Pancreas (tissue), 10 donors: ENCODE measurements around the gene DMD. TPM values are rescaled to one million over a fixed set of nuclear protein-coding genes. Genes with fewer than 3 reads are reported as not detected.

Experiments used
- ATAC-seq, 4 donors: fragments of 200-7000 bp; cut with Tn5 transposase; one replicate each; pipeline versions ENCODE4 v1.8.0 to v1.9.1; 2020; ENCODE audit warnings: mild to moderate bottlenecking in 4 of 4, moderate library complexity in 4 of 4
- DNase-seq, 6 donors: peaks; one replicate each; pipeline ENCODE4 v3.0.0-alpha.2; 2020
- FAIRE-seq: peaks from 2 replicates; lab custom pipeline; 2012; peaks lifted over from hg19 to GRCh38; lab: Jason Lieb, UNC
- H3K27ac ChIP-seq, 4 donors: fragments of 200-600 bp; sonication (generic); 1 replicate in 3 of 4; 2 replicates in 1 of 4; pipeline versions ENCODE4 v1.5.0 to v1.8.0; 2020
- H3K27me3 ChIP-seq, 4 donors: fragments of 200-600 bp; one replicate each; pipeline ENCODE4 v1.8.0; 2021
- H3K36me3 ChIP-seq, 3 donors: fragments of 200-600 bp; sonication (generic) in 1 of 3; one replicate each; pipeline versions ENCODE4 v1.5.0 to v1.8.0; 2020 to 2021
- H3K4me1 ChIP-seq, 3 donors: fragments of 200-600 bp; one replicate each; pipeline ENCODE4 v1.8.0; 2021
- H3K4me3 ChIP-seq, 4 donors: fragments of 200-600 bp; sonication (generic) in 2 of 4; one replicate each; pipeline versions ENCODE4 v1.5.0 to v1.8.0; 2020 to 2021
- H3K9me3 ChIP-seq, 4 donors: fragments of 200-600 bp; one replicate each; pipeline ENCODE4 v1.8.0; 2021
- WGBS, 2 donors: extraction: QIAGEN DNeasy Blood & Tissue Kit; methylation state at CpG; one replicate each; pipeline ENCODE4 v1.1.7; 2013; 5-methylcytosine and 5-hydroxymethylcytosine counted together
- intact Hi-C, 3 donors: fragments of 100-400 bp; cut with DNase I; formaldehyde crosslinking; loops; one replicate each; pipeline versions ENCODE4 v1.11.1 to v1.14.2; 2022
- polyA plus RNA-seq, 2 donors: library from polyadenylated mRNA; stranded (reverse); fragments of 200-250 nt; gene quantifications; one replicate each; pipeline ENCODE4 v1.2.3, GENCODE V29; 2013
- total RNA-seq, 6 donors: library from RNA; stranded (reverse); fragmentation: NEBNext Ultra II Directional in 4 of 6; extraction: Animal tissue kit (Norgen Biotek cat#: 25700) in 4 of 6; gene quantifications; one replicate each; pipeline versions ENCODE4 v1.2.1 to v1.2.4, GENCODE V29; 2021 to 2023
- TF ChIP-seq, protein P1 (sequence below), 4 donors: fragments of 200-600 bp; sonication (generic) in 3 of 4; IDR thresholded peaks; one replicate each; pipeline versions ENCODE4 v1.5.0 to v1.8.0; 2021; ENCODE audit warnings: antibody characterized with exemption in 4 of 4
- donor health status: healthy with polysubstance abuse.
- donor health status: DM: no; HTN: no; CAD: no; lungs with moderate emphysema.
- donor health status: DM: no; HTN: no; CAD: no.
- donor health status: control.
- donor health status: control.
- donor health status: Bipolar disorder and iron deficiency.
- donor health status: DM: yes; HTN: yes; CAD: no.
- donor health status: DM: no; HTN: no; CAD: no.
- donor health status: DM: no; HTN: no; CAD: no.
- donor health status: DM: yes; HTN: yes; CAD: no.

The DMD gene
- total and polyA plus RNA-seq, 8 donors = 9.1 to 46.5 (median 32.1) TPM

DNA sequence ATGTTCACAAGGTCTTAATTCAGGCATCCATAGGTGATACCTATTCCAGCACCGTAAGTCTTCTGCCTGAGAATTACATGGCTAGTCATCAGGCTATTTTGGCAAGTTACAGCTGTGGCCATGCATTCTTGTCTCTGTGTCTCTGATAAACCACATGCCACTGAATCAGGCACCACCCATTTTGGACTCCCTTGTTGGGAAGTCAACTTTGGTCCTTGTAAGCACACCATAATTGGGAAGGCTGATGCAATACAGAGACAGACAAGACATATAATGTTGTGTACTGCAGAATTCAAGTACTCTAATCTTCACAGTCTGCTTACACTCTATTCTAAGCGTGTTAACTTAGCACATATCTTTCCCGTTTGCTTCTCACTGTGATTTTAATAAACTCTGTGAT, 1655.8 kb downstream of the DMD start:
- ATAC-seq = no peak

DNA sequence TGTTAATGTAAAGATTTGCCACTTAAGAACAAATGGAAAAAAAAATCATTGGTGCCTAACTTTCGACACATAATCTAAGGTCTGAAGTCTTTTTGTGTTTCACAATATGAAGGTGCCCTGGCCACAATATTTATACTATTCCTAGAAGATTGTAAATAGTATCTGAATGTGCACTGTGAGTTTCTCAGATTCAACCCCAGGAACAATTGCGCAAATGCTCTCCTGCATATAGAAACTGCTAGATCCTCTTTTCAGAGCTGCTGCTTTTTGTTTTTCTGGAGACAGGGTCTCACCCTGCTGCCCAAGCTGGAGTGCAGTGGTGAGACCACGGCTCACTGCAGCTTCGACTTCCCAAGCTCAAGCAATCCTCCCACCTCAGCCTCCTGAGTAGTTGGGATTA, 1659.4 kb downstream of the DMD start:
- no peak for FAIRE-seq

More for the DNA sequence above, 1655.8 kb downstream of the DMD start:
- H3K9me3 ChIP-seq = no peaks in the 10 kb centered on the region
- H3K4me3 ChIP-seq = no peak overlapping the region
- no peak for DNase-seq
- H3K4me1 ChIP-seq = no peaks in the 10 kb centered on the region
- H3K36me3 ChIP-seq = no peaks in the 10 kb centered on the region
- WGBS, 2 donors = 78 to 89% methylated on average over 3 of the region's 3 CpGs
- intact Hi-C loops = no loop called here
- FAIRE-seq = peak; percentile 26
- peaks cover 0 to 3% (median 0%) of the 10 kb centered on the region in 4 donors for H3K27me3 ChIP-seq
- TF ChIP-seq, protein P1, sequence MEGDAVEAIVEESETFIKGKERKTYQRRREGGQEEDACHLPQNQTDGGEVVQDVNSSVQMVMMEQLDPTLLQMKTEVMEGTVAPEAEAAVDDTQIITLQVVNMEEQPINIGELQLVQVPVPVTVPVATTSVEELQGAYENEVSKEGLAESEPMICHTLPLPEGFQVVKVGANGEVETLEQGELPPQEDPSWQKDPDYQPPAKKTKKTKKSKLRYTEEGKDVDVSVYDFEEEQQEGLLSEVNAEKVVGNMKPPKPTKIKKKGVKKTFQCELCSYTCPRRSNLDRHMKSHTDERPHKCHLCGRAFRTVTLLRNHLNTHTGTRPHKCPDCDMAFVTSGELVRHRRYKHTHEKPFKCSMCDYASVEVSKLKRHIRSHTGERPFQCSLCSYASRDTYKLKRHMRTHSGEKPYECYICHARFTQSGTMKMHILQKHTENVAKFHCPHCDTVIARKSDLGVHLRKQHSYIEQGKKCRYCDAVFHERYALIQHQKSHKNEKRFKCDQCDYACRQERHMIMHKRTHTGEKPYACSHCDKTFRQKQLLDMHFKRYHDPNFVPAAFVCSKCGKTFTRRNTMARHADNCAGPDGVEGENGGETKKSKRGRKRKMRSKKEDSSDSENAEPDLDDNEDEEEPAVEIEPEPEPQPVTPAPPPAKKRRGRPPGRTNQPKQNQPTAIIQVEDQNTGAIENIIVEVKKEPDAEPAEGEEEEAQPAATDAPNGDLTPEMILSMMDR (IDR thresholded peaks at IDR 0.05) = no peak
- H3K27ac ChIP-seq = no peak overlapping the region

DNA sequence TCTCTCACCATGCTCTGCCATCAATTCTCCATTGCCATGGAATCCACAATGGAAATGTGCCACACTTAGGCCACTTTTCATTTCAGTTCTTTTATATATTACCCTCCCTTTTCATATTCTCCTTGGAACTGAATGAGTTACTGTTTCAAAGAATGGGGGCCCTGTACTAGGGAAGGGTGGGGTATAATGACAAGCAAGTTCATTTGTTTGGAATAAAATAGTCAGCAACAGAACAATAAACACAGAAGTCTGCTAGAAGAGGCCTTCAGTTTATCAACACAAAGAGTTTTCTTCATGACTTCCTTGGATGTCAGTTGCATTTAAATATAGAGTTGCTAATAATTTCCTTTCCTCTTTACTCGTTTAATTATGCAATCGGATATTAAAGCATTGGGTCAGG, 1661.2 kb downstream of the DMD start:
- intact Hi-C loops = no loop called here
- H3K27ac ChIP-seq = no peak overlapping the region
- no peak for DNase-seq
- no peak overlapping the region for H3K4me3 ChIP-seq
- ATAC-seq = no peak
- TF ChIP-seq, protein P1 (IDR thresholded peaks at IDR 0.05) = no peak
- H3K36me3 ChIP-seq = no peaks in the 10 kb centered on the region
- 58% methylated on average over 2 of the region's 2 CpGs for WGBS, 2 donors
- no peaks in the 10 kb centered on the region for H3K9me3 ChIP-seq
- no peaks in the 10 kb centered on the region for H3K4me1 ChIP-seq
- peaks cover 0 to 8% (median 0%) of the 10 kb centered on the region in 4 donors for H3K27me3 ChIP-seq
- no peak for FAIRE-seq

More for the DNA sequence above, 1659.4 kb downstream of the DMD start:
- Histone ChIP-seq H3K9me3 (no peaks in the 10 kb centered on the region), H3K27me3 (peaks cover 0 to 3% (median 0%) of the 10 kb centered on the region in 4 donors), H3K27ac (no peak overlapping the region), H3K4me3 (no peak overlapping the region), H3K4me1 (no peaks in the 10 kb centered on the region), H3K36me3 (no peaks in the 10 kb centered on the region)
- TF ChIP-seq, protein P1 (IDR thresholded peaks at IDR 0.05) = no peak
- ATAC-seq (no peak), DNase-seq (no peak)
- intact Hi-C loops = no loop called here
- WGBS, 2 donors = 73 to 85% methylated on average over 4 of the region's 4 CpGs

DNA sequence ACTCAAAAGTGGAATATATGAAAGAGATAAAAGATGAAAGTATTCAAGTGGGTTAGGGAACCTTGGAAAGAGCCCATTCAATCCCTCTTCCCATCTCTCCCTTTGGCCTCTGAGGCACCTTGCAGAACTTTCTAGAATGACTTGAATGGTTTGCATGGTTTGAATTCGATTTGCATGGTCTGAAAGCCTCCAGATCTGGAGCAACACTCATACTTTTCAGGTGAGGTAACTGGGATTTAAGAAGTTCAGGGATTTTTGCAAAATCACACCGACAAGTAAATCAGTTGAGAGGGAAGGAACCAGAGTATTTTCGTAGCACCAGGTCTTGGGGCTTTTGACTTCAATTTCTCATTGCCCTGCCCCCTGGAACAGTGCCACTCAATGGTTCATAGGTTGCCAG, 1663.5 kb downstream of the DMD start:
- TF ChIP-seq, protein P1 (IDR thresholded peaks at IDR 0.05) = no peak
- no peaks in the 10 kb centered on the region for H3K36me3 ChIP-seq
- no peak for FAIRE-seq
- intact Hi-C loops = no loop called here
- 67 to 75% methylated on average over 3 of the region's 3 CpGs for WGBS, 2 donors
- no peak for DNase-seq
- H3K27ac ChIP-seq = no peak overlapping the region
- peaks cover 0 to 5% (median 0%) of the 10 kb centered on the region in 4 donors for H3K27me3 ChIP-seq
- no peak overlapping the region for H3K4me3 ChIP-seq
- H3K9me3 ChIP-seq = no peaks in the 10 kb centered on the region
- H3K4me1 ChIP-seq = no peaks in the 10 kb centered on the region
- no peak for ATAC-seq

DNA sequence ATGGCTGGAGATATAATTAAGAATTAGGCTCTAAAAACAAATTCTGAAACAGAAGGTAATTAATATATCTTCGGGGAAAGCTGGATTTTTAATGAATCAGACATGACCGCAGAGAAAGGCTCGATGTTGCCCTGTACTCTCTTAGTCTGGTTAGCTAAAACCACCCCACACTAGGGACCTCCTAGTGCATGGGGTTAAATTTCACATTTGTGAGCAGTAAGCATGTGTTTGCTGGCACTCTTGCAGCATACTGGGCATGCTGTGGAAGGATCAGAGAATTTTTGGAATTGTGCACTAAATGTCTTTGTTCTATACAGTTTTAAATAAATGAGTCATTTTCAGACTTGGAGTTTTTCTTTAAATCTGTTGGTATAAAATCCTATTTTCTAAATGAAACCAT, 1663.9 kb downstream of the DMD start:
- intact Hi-C loops = no loop called here
- WGBS, 2 donors = 77 to 81% methylated on average over 3 of the region's 3 CpGs
- DNase-seq (no peak), FAIRE-seq (no peak), ATAC-seq (no peak)
- no peak overlapping the region for H3K4me3 ChIP-seq
- TF ChIP-seq, protein P1 (IDR thresholded peaks at IDR 0.05) = no peak
- no peaks in the 10 kb centered on the region for H3K9me3 ChIP-seq
- no peaks in the 10 kb centered on the region for H3K36me3 ChIP-seq
- H3K4me1 ChIP-seq = no peaks in the 10 kb centered on the region
- peaks cover 0 to 5% (median 0%) of the 10 kb centered on the region in 4 donors for H3K27me3 ChIP-seq
- H3K27ac ChIP-seq = no peak overlapping the region
